Fibroblast of skin of back (primary cell): ENCODE data around the gene PANX3.

Source experiments
- DNase-seq: peaks from one replicate; pipeline ENCODE4 v3.0.0-alpha.2; 2013

PANX3 gene

GRCh38 chr11:124618863-124619262, 7.6 kb downstream of the PANX3 start:
- DNase-seq = no peak

GRCh38 chr11:124622531-124623451, 11.6 kb downstream of the PANX3 start, which contains the start of gene TBRG1:
TSS of gene TBRG1 (plus strand) at chr11:124622864. CDS start at chr11:124623084, 220 bp downstream.
- peak; percentile 92 for DNase-seq

- peak; percentile 41 for DNase-seq
Measured at GRCh38 chr11:124623861-124624525, 12.8 kb downstream of the PANX3 start.

GRCh38 chr11:124625504-124626168, 14.4 kb downstream of the PANX3 start:
- no peak for DNase-seq

- DNase-seq = no peak
Measured at GRCh38 chr11:124627546-124627945, 16.3 kb downstream of the PANX3 start.

- no peak for DNase-seq
Measured at GRCh38 chr11:124629961-124630360, 18.7 kb downstream of the PANX3 start.

GRCh38 chr11:124633355-124633754, 22.1 kb downstream of the PANX3 start:
- DNase-seq = no peak

GRCh38 chr11:124635932-124636331, 24.7 kb downstream of the PANX3 start:
- no peak for DNase-seq

GRCh38 chr11:124638500-124638899, 27.3 kb downstream of the PANX3 start:
- no peak for DNase-seq

GRCh38 chr11:124639186-124639585, 28.0 kb downstream of the PANX3 start:
- DNase-seq = no peak

- DNase-seq = peak; percentile 8
Measured at GRCh38 chr11:124640666-124641065, 29.4 kb downstream of the PANX3 start.

- DNase-seq = no peak
Measured at GRCh38 chr11:124642628-124643027, 31.4 kb downstream of the PANX3 start.

GRCh38 chr11:124643042-124643604, 31.9 kb downstream of the PANX3 start:
- DNase-seq = no peak

GRCh38 chr11:124643605-124644425, 32.6 kb downstream of the PANX3 start:
- peak; percentile 88 for DNase-seq

GRCh38 chr11:124644426-124645280, 33.4 kb downstream of the PANX3 start:
- DNase-seq = peak; percentile 76

- DNase-seq = no peak
Measured at GRCh38 chr11:124646148-124646547, 34.9 kb downstream of the PANX3 start.

GRCh38 chr11:124648610-124649009, 37.4 kb downstream of the PANX3 start:
- no peak for DNase-seq

- DNase-seq = peak; percentile 23
Measured at GRCh38 chr11:124656774-124657630, 45.8 kb downstream of the PANX3 start.

GRCh38 chr11:124657904-124658303, 46.7 kb downstream of the PANX3 start:
- no peak for DNase-seq

GRCh38 chr11:124658501-124658900, 47.3 kb downstream of the PANX3 start:
- DNase-seq = no peak
